ENCODE measurements around the gene R3HDM4. TPM values are rescaled to one million over a fixed set of nuclear protein-coding genes. Genes with fewer than 3 reads are reported as not detected.
A peak's percentile ranks its signal among the peaks of the same experiment; 100 is the strongest.

The R3HDM4 gene
- total and polyA plus RNA-seq, 9 of the 15 experiments (the other 6 are each of a cell fraction or from before 2014, with no cell fraction given): 3.2 to 154 (median 59.0) TPM

GRCh38 chr19:907183-907853 is 5.7 kb downstream of the R3HDM4 start (continued):
- peak; percentile 45 for TF ChIP-seq PRDM10 (IDR thresholded peaks at IDR 0.05; ENCODE audit: partially characterized antibody)
- no peak for TF ChIP-seq IFI16 (CRISPR knock-in tag; IDR thresholded peaks at IDR 0.05)
- peak; percentile 31; the same call in 1 of the 2 replicates for TF ChIP-seq BHLHE40 (IDR thresholded peaks at IDR 0.05; ENCODE audit: low read length)
- peak; percentile 87 for TF ChIP-seq ELF4 (CRISPR knock-in tag; IDR thresholded peaks at IDR 0.05)
- no peak; a peak in 1 of 4 replicates for TF ChIP-seq ZNF639 (CRISPR knock-in tag; conservative IDR thresholded peaks at IDR 0.05 in 1 of 2, IDR thresholded peaks at IDR 0.05 in 1 of 2)
- no peak for TF ChIP-seq CTCFL (IDR thresholded peaks at IDR 0.05; ENCODE audit: borderline replicate concordance, insufficient read depth, low read depth, low read length, poor library complexity, severe bottlenecking)
- TF ChIP-seq ZMIZ1 (IDR thresholded peaks at IDR 0.05; ENCODE audit: low read depth in 2 of 2, low read length in 2 of 2): peak in 1 of 2 experiments; percentile 95; a peak in 2 of 4 replicates
- TF ChIP-seq MNT (conservative IDR thresholded peaks at IDR 0.05): peak; percentile 82 to 90
- no peak for TF ChIP-seq PCBP2 (IDR thresholded peaks at IDR 0.05; ENCODE audit: low read depth, low read length, poor library complexity, severe bottlenecking)
- TF ChIP-seq ZNF316 (IDR thresholded peaks at IDR 0.05): no peak

Measured in K562 (cell line).